HEK293 (cell line): Measurements from ENCODE around the gene TRPM7.

Experiments used
- CTCF ChIP-seq: fragments of 450-650 bp; formaldehyde crosslinking; IDR thresholded peaks from 2 replicates; pipeline ENCODE4 v1.5.1; 2016; ENCODE audit warnings: missing biosample characterization, missing genetic modification characterization
- ZNF560 ChIP-seq: fragments of 450-650 bp; formaldehyde crosslinking; IDR thresholded peaks from 2 replicates; pipeline ENCODE4 v1.5.1; 2017; ENCODE audit warnings: missing biosample characterization, missing genetic modification characterization, borderline replicate concordance

- TF ChIP-seq CTCF (no peak), ZNF560 (tag by site-specific recombination) (no peak)
Measured at GRCh38 chr15:50577492-50577891, 109.1 kb downstream of the TRPM7 start.
